A549 (cell line): ENCODE data around the gene TSPO2.

Source experiments
- BHLHE40 ChIP-seq: IDR thresholded peaks from 2 replicates; pipeline ENCODE4 v1.6.1; 2012; ENCODE audit warnings: low read depth, low read length, inconsistent platforms
- CEBPB ChIP-seq, 2 experiments: fragments of >200 bp in 1 of 2; sonication (Bioruptor Twin) in 1 of 2; formaldehyde crosslinking in 1 of 2; IDR thresholded peaks; 2 replicates each; pipeline ENCODE4 v1.6.1; 2012 to 2016
- EP300 ChIP-seq, 2 experiments: fragments of >200 bp; sonication (Bioruptor Twin); formaldehyde crosslinking; IDR thresholded peaks; 2 replicates in 1 of 2; 3 replicates in 1 of 2; pipeline ENCODE4 v1.6.1; 2016 to 2017
- ESRRA ChIP-seq: fragments of 150-350 bp; IDR thresholded peaks from 2 replicates; pipeline ENCODE4 v1.6.1; 2014; ENCODE audit warnings: mild to moderate bottlenecking, low read length, borderline replicate concordance
- FOSL2 ChIP-seq, 2 experiments: fragments of 450-650 bp in 1 of 2; fragments of >200 bp in 1 of 2; sonication (Bioruptor Twin) in 1 of 2; formaldehyde crosslinking; IDR thresholded peaks; 2 replicates each; pipeline versions ENCODE4 v1.5.0 to v1.6.1; 2016 to 2020; ENCODE audit warnings: mild to moderate bottlenecking in 1 of 2, moderate library complexity in 1 of 2
- GATA3 ChIP-seq: IDR thresholded peaks from 2 replicates; pipeline ENCODE4 v1.6.1; 2012; ENCODE audit warnings: borderline replicate concordance
- HEYL ChIP-seq: fragments of 250-450 bp; sonication (Bioruptor Pico); IDR thresholded peaks from 2 replicates; pipeline ENCODE4 v1.8.0; 2021; ENCODE audit warnings: mild to moderate bottlenecking, moderate library complexity
- HMGXB4 ChIP-seq: fragments of 250-450 bp; sonication (Bioruptor Pico); IDR thresholded peaks from 2 replicates; pipeline ENCODE4 v1.5.0; 2021; ENCODE audit warnings: mild to moderate bottlenecking, moderate library complexity, borderline replicate concordance
- KDM1A ChIP-seq: fragments of 200-600 bp; sonication (generic); IDR thresholded peaks from 2 replicates; pipeline ENCODE4 v1.6.1; 2016; ENCODE audit warnings: low read depth, mild to moderate bottlenecking
- MAFK ChIP-seq: fragments of 450-650 bp; IDR thresholded peaks from 2 replicates; pipeline ENCODE4 v1.6.1; 2014; ENCODE audit not compliant: partially characterized antibody
- POLR2A ChIP-seq: IDR thresholded peaks from 2 replicates; pipeline ENCODE4 v1.6.1; 2012; ENCODE audit warnings: mild to moderate bottlenecking, low read length
- ZC3H11A ChIP-seq: fragments of 450-650 bp; IDR thresholded peaks from 2 replicates; pipeline ENCODE4 v1.6.1; 2014; ENCODE audit warnings: antibody characterized with exemption, mild to moderate bottlenecking
- TF ChIP-seq, protein P1 (sequence below): fragments of >200 bp; sonication (Bioruptor Twin); formaldehyde crosslinking; IDR thresholded peaks from 3 replicates; pipeline ENCODE4 v1.5.1; 2016
- TF ChIP-seq, protein P2 (sequence below): fragments of 200-600 bp; sonication (generic); IDR thresholded peaks from 2 replicates; pipeline ENCODE4 v1.6.1; 2016; ENCODE audit warnings: antibody characterized with exemption, mild to moderate bottlenecking, moderate library complexity

- no peak for TF ChIP-seq POLR2A
- no peak for TF ChIP-seq KDM1A
- no peak for TF ChIP-seq HMGXB4
- TF ChIP-seq, protein P1, sequence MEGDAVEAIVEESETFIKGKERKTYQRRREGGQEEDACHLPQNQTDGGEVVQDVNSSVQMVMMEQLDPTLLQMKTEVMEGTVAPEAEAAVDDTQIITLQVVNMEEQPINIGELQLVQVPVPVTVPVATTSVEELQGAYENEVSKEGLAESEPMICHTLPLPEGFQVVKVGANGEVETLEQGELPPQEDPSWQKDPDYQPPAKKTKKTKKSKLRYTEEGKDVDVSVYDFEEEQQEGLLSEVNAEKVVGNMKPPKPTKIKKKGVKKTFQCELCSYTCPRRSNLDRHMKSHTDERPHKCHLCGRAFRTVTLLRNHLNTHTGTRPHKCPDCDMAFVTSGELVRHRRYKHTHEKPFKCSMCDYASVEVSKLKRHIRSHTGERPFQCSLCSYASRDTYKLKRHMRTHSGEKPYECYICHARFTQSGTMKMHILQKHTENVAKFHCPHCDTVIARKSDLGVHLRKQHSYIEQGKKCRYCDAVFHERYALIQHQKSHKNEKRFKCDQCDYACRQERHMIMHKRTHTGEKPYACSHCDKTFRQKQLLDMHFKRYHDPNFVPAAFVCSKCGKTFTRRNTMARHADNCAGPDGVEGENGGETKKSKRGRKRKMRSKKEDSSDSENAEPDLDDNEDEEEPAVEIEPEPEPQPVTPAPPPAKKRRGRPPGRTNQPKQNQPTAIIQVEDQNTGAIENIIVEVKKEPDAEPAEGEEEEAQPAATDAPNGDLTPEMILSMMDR = no peak
- no peak for TF ChIP-seq ZC3H11A
- TF ChIP-seq ESRRA = no peak
- no peak for TF ChIP-seq CEBPB (IDR thresholded peaks at IDR 0.05)
- TF ChIP-seq, protein P2, sequence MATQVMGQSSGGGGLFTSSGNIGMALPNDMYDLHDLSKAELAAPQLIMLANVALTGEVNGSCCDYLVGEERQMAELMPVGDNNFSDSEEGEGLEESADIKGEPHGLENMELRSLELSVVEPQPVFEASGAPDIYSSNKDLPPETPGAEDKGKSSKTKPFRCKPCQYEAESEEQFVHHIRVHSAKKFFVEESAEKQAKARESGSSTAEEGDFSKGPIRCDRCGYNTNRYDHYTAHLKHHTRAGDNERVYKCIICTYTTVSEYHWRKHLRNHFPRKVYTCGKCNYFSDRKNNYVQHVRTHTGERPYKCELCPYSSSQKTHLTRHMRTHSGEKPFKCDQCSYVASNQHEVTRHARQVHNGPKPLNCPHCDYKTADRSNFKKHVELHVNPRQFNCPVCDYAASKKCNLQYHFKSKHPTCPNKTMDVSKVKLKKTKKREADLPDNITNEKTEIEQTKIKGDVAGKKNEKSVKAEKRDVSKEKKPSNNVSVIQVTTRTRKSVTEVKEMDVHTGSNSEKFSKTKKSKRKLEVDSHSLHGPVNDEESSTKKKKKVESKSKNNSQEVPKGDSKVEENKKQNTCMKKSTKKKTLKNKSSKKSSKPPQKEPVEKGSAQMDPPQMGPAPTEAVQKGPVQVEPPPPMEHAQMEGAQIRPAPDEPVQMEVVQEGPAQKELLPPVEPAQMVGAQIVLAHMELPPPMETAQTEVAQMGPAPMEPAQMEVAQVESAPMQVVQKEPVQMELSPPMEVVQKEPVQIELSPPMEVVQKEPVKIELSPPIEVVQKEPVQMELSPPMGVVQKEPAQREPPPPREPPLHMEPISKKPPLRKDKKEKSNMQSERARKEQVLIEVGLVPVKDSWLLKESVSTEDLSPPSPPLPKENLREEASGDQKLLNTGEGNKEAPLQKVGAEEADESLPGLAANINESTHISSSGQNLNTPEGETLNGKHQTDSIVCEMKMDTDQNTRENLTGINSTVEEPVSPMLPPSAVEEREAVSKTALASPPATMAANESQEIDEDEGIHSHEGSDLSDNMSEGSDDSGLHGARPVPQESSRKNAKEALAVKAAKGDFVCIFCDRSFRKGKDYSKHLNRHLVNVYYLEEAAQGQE = no peak
- no peak for TF ChIP-seq GATA3
- TF ChIP-seq BHLHE40 = no peak
- no peak for TF ChIP-seq EP300 (IDR thresholded peaks at IDR 0.05)
- TF ChIP-seq FOSL2 (IDR thresholded peaks at IDR 0.05) = no peak
- no peak for TF ChIP-seq FOSL2 (CRISPR knock-in tag; IDR thresholded peaks at IDR 0.05)
- no peak for TF ChIP-seq HEYL
- no peak for TF ChIP-seq MAFK
These were observed 5.0 kb downstream of the TSPO2 start for GRCh38 chr6:41047306-41047705.
